Endothelial cell of umbilical vein (primary cell): ENCODE results near the gene PLEKHG2. TPM values are rescaled to one million over a fixed set of nuclear protein-coding genes. Genes with fewer than 3 reads are reported as not detected.
A peak's percentile ranks its signal among the peaks of the same experiment; 100 is the strongest.

Experiments used
- BruUV-seq: library from RNA; stranded (reverse); fragments of 400-500 nt; replicated peaks from 2 replicates; lab custom pipeline; 2021; lab: Mats Ljungman, UMichigan
- CTCF ChIA-PET: fragments of 300-600, 350-600 bp; sonication (Branson Sonifier 250); formaldehyde crosslinking; loops from one replicate; lab custom pipeline; 2021; ENCODE audit warnings: antibody characterized with exemption, inconsistent platforms; lab: Charles Lee
- POLR2A ChIA-PET: fragments of 300-600, 350-600 bp; sonication (Branson Sonifier 250); formaldehyde crosslinking; loops from one replicate; lab custom pipeline; 2021; ENCODE audit warnings: antibody characterized with exemption, inconsistent platforms; lab: Charles Lee
- DNase-seq: peaks from one replicate; pipeline ENCODE4 v3.0.0-alpha.2; 2011; ENCODE audit warnings: low read depth, low spot score
- FAIRE-seq: peaks from 2 replicates; lab custom pipeline; 2011; peaks lifted over from hg19 to GRCh38; lab: Jason Lieb, UNC
- H2AFZ ChIP-seq: 2 replicates; pipeline ENCODE4 v1.6.0; 2012; ENCODE audit warnings: low read depth, low read length, control low read depth, inconsistent platforms
- H3K27ac ChIP-seq: 2 replicates; pipeline ENCODE4 v1.5.1; 2011; ENCODE audit warnings: low read depth, mild to moderate bottlenecking, control low read depth, low read length, moderate library complexity; ENCODE audit not compliant: insufficient read depth
- H3K27me3 ChIP-seq, 2 experiments: 2 replicates each; pipeline versions ENCODE4 v1.6.0 to v1.6.1; 2011; ENCODE audit warnings: low read length in 2 of 2, mixed read lengths in 1 of 2; ENCODE audit not compliant: control insufficient read depth in 2 of 2, insufficient read depth in 2 of 2
- H3K36me3 ChIP-seq, 2 experiments: 2 replicates in 1 of 2; 3 replicates in 1 of 2; pipeline ENCODE4 v1.5.1; 2011; ENCODE audit warnings: low read length in 2 of 2, mild to moderate bottlenecking in 1 of 2, moderate library complexity in 1 of 2; ENCODE audit not compliant: control insufficient read depth in 2 of 2, insufficient read depth in 2 of 2; ENCODE audit errors: extremely low read depth in 1 of 2
- H3K4me1 ChIP-seq: 3 replicates; pipeline ENCODE4 v1.5.1; 2011; ENCODE audit warnings: mild to moderate bottlenecking, low read length; ENCODE audit not compliant: control insufficient read depth, insufficient read depth; ENCODE audit errors: extremely low read depth
- H3K4me2 ChIP-seq: 2 replicates; pipeline ENCODE4 v1.6.1; 2011; ENCODE audit warnings: low read length, control low read depth, mixed read lengths; ENCODE audit not compliant: insufficient read depth
- H3K4me3 ChIP-seq, 3 experiments: fragments of 200-600 bp in 1 of 3; sonication (generic), shearing (Covaris generic) in 1 of 3; replicated peaks in 1 of 3; 2 replicates each; pipeline ENCODE4 v1.5.1; 2011 to 2016; ENCODE audit warnings: control low read depth in 3 of 3, low read length in 3 of 3, mild to moderate bottlenecking in 2 of 3, inconsistent platforms in 1 of 3, low read depth in 1 of 3, moderate library complexity in 1 of 3; ENCODE audit not compliant: insufficient read depth in 1 of 3
- H3K79me2 ChIP-seq: 2 replicates; pipeline ENCODE4 v1.6.0; 2012; ENCODE audit warnings: low read length, inconsistent platforms; ENCODE audit not compliant: control insufficient read depth, insufficient read depth
- H3K9ac ChIP-seq: replicated peaks from 2 replicates; pipeline ENCODE3; 2011; ENCODE audit warnings: low read length, control low read depth; ENCODE audit not compliant: insufficient read depth; ENCODE audit errors: extremely low read depth
- H3K9me1 ChIP-seq: replicated peaks from 3 replicates; pipeline ENCODE4 v1.6.0; 2011; ENCODE audit warnings: mild to moderate bottlenecking, low read length; ENCODE audit not compliant: control insufficient read depth, insufficient read depth; ENCODE audit errors: extremely low read depth
- H3K9me3 ChIP-seq: replicated peaks from 2 replicates; pipeline ENCODE4 v1.5.1; 2012; ENCODE audit warnings: low read length, inconsistent platforms; ENCODE audit not compliant: control insufficient read depth, insufficient read depth
- H4K20me1 ChIP-seq: replicated peaks from 2 replicates; pipeline ENCODE3; 2011; ENCODE audit warnings: mild to moderate bottlenecking, low read length; ENCODE audit not compliant: control insufficient read depth, insufficient read depth; ENCODE audit errors: extremely low read depth
- CTCF ChIP-seq, 2 donors: IDR thresholded peaks; 1 replicate in 1 of 2; 2 replicates in 1 of 2; pipeline ENCODE4 v1.5.1; 2011; ENCODE audit warnings: low read length in 2 of 2, mild to moderate bottlenecking in 2 of 2, moderate library complexity in 2 of 2, control low read depth in 1 of 2, inconsistent platforms in 1 of 2, low read depth in 1 of 2; ENCODE audit not compliant: insufficient read depth in 1 of 2; ENCODE audit errors: extremely low read depth in 1 of 2
- EZH2 ChIP-seq: IDR thresholded peaks from 2 replicates; pipeline ENCODE4 v1.6.1; 2012; ENCODE audit warnings: borderline replicate concordance, low read depth, mild to moderate bottlenecking, moderate library complexity, low read length, inconsistent platforms; ENCODE audit not compliant: severe bottlenecking
- FOS ChIP-seq: IDR thresholded peaks from 2 replicates; pipeline ENCODE4 v1.6.1; 2011; ENCODE audit warnings: mild to moderate bottlenecking, low read length, moderate library complexity, borderline replicate concordance; ENCODE audit not compliant: insufficient read depth
- GATA2 ChIP-seq: IDR thresholded peaks from 2 replicates; pipeline ENCODE4 v1.7.0; 2011; ENCODE audit warnings: low read depth, mild to moderate bottlenecking, moderate library complexity, mixed read lengths, low read length; ENCODE audit not compliant: insufficient read length, insufficient read depth
- POLR2A ChIP-seq: IDR thresholded peaks from 2 replicates; pipeline ENCODE4 v1.6.1; 2012; ENCODE audit warnings: low read depth, mild to moderate bottlenecking, control low read depth, low read length
- POLR2AphosphoS5 ChIP-seq: IDR thresholded peaks from 2 replicates; pipeline ENCODE4 v1.6.1; 2012; ENCODE audit warnings: low read depth, mild to moderate bottlenecking, control low read depth, low read length, moderate library complexity; ENCODE audit not compliant: insufficient read depth
- dilution Hi-C: fragments of 300-500 bp; cut with MboI; formaldehyde crosslinking; loops from one replicate; pipeline ENCODE4 v1.15.0; 2019; ENCODE audit warnings: low sequenced_read_pairs; ENCODE audit not compliant: extremely low pct_ligation_motif_present
- intact Hi-C: fragments of 100-400 bp; cut with micrococcal nuclease; formaldehyde crosslinking; loops from one replicate; pipeline ENCODE4 v1.10.0; 2022
- polyA plus RNA-seq, 4 experiments: library from polyadenylated mRNA; depleted of rRNA in 3 of 4; stranded (reverse) in 3 of 4; unstranded in 1 of 4; fragments of >200 nt; gene quantifications; 2 replicates each; pipeline versions ENCODE4 v1.2.1 to v1.2.3, GENCODE V29; 2011 to 2012; ENCODE audit warnings: missing spikeins in 1 of 4
- total RNA-seq: library from RNA; stranded (reverse); gene quantifications from 2 replicates; pipeline ENCODE4 v1.2.3, GENCODE V29; 2021
- TF ChIP-seq, protein P1 (sequence below): IDR thresholded peaks from 2 replicates; pipeline ENCODE4 v1.6.1; 2011; ENCODE audit not compliant: insufficient read depth, insufficient read length

Gene PLEKHG2
- total and polyA plus RNA-seq, 2 donors (not counting 3 experiments of a cell fraction or from before 2014, with no cell fraction given) = 44.7 to 74.1 TPM

- BruUV-seq = no TSS peak
- peaks cover 40% of the 10 kb centered on the region for H3K4me1 ChIP-seq
- peak overlapping the region; percentile 51 for H3K27ac ChIP-seq
- dilution Hi-C loops = no loop called here
- no peaks in the 10 kb centered on the region for H3K27me3 ChIP-seq
- peak overlapping the region; percentile 42 for H3K9ac ChIP-seq
- POLR2A ChIA-PET = interaction anchor here (1.0 to 1.9 kb wide), 4 partner anchors 11 to 24 kb away, joined by 3 to 15 read pairs (median 6); partner anchors contain the start of genes MED29, PAF1 and RPS16
- peak overlapping the region; percentile 53 for H3K4me2 ChIP-seq
- FAIRE-seq = no peak
- peak overlapping the region in 1 of 3 experiments; percentile 12 for H3K4me3 ChIP-seq
- TF ChIP-seq EZH2 = no peak
- TF ChIP-seq FOS = no peak
- TF ChIP-seq GATA2 = no peak
- TF ChIP-seq POLR2A = no peak
- no peak for TF ChIP-seq CTCF (IDR thresholded peaks at IDR 0.05; ENCODE audit: extremely low read depth in 1 of 2, insufficient read depth in 1 of 2, low read depth in 1 of 2, low read length in 2 of 2)
- TF ChIP-seq POLR2AphosphoS5 = no peak
- TF ChIP-seq, protein P1, sequence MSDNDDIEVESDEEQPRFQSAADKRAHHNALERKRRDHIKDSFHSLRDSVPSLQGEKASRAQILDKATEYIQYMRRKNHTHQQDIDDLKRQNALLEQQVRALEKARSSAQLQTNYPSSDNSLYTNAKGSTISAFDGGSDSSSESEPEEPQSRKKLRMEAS = no peak
- no peaks in the 10 kb centered on the region for H3K9me1 ChIP-seq
- no peaks in the 10 kb centered on the region for H4K20me1 ChIP-seq
- CTCF ChIA-PET = interaction anchor here (0.7 to 2.3 kb wide), 12 partner anchors 8 to 360 kb away, joined by 3 to 147 read pairs (median 5); partner anchors contain the start of genes MED29, PAF1, RPS16 and SAMD4B
- no peaks in the 10 kb centered on the region for H3K9me3 ChIP-seq
- intact Hi-C loops = loop anchor here (1.0 kb wide), 1 partner anchor 199 kb away; no protein-coding TSS in a partner anchor
- peaks cover 0 to 2% of the 10 kb centered on the region in 2 experiments for H3K36me3 ChIP-seq
- no peak overlapping the region for H2AFZ ChIP-seq
- no peak for DNase-seq
- H3K79me2 ChIP-seq = peaks cover 35% of the 10 kb centered on the region
These were observed 1.2 kb upstream of the PLEKHG2 start for GRCh38 chr19:39411081-39411831.
